Motor neuron (in vitro differentiated cells): ENCODE measurements around the gene FOXP1. TPM values are rescaled to one million over a fixed set of nuclear protein-coding genes. Genes with fewer than 3 reads are reported as not detected.

Experiments
- ATAC-seq, 8 experiments: fragments of 200-7000 bp; cut with Tn5 transposase; replicated peaks in 6 of 8; 2 replicates each; pipeline ENCODE4 v1.8.0; 2021; ENCODE audit warnings: mild to moderate bottlenecking in 8 of 8, moderate library complexity in 8 of 8
- H3K27ac ChIP-seq, 2 donors: fragments of 250-450 bp; sonication (Bioruptor Pico); 2 replicates each; pipeline ENCODE4 v1.9.0; 2021; ENCODE audit warnings: antibody characterized with exemption in 2 of 2, mild to moderate bottlenecking in 2 of 2, moderate library complexity in 1 of 2
- H3K4me1 ChIP-seq, 2 donors: fragments of 250-450 bp; sonication (Bioruptor Pico); replicated peaks in 1 of 2; 2 replicates each; pipeline ENCODE4 v1.6.1; 2021; ENCODE audit warnings: antibody characterized with exemption in 2 of 2, mild to moderate bottlenecking in 2 of 2, moderate library complexity in 1 of 2
- H3K4me3 ChIP-seq, 5 donors: fragments of 250-450 bp; sonication (Bioruptor Pico); 2 replicates each; pipeline ENCODE4 v1.9.0; 2021; ENCODE audit warnings: antibody characterized with exemption in 5 of 5, mild to moderate bottlenecking in 5 of 5, moderate library complexity in 4 of 5
- WGBS, 10 experiments: fragments of 450-650 bp; shearing (Covaris generic); methylation state at CpG; one replicate each; pipeline ENCODE4 v1.0.0; 2022; 5-methylcytosine and 5-hydroxymethylcytosine counted together
- in situ Hi-C, 9 experiments: fragments of 400-800 bp; cut with MboI; loops; one replicate each; pipeline ENCODE4 v1.15.0; 2021; ENCODE audit warnings: low sequenced_read_pairs in 9 of 9, low pct_unique_long_range_greater_than_20kb in 2 of 9; ENCODE audit not compliant: unreplicated experiment in 9 of 9
- total RNA-seq, 8 experiments: library from RNA; unstranded; fragments of 300-600 nt; gene quantifications; 2 replicates each; pipeline versions ENCODE4 v1.2.3 to v1.2.4, GENCODE V29; 2022

FOXP1 gene
- total RNA-seq, 8 experiments from 2014 or later, result 7.0 to 118 (median 74.5) TPM

DNA sequence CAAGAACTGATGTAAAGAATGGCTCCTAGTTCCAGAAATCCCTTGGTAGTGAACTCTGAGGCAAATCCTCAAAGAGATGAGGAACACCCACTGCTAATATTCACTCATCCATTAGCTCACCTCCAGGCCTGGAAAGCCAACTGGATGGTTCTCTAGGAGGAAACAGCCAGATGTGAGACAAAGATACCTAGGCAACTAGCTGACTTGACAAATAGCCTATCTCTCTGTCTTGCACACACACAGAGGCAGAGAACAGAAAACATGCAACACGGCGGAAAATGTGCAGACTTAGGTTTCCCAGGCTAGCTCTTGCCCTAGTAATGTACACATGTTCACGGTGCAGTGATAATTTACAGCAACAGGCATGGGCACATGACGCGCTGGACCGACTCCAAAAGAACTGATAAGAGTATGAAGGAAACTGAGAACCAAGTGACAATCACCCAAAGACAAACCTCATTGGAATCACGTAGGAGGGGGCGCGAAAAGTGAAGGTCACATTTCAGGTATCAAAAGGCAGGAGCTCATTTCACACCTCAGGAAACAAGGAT is 318.1 kb downstream of the FOXP1 start:
- peak in 1 of 8 experiments; percentile 55 for ATAC-seq
- H3K27ac ChIP-seq, result no peak overlapping the region
- peaks cover 8 to 9% of the 10 kb centered on the region in 2 donors for H3K4me1 ChIP-seq
- H3K4me3 ChIP-seq, result no peak overlapping the region
- in situ Hi-C loops, result no loop called here
- 82 to 100% (median 96%) methylated on average over 2 to 8 of the region's 9 CpGs; no CpG with 5 or more reads in 1 of the 10 experiments for WGBS, 10 experiments

DNA sequence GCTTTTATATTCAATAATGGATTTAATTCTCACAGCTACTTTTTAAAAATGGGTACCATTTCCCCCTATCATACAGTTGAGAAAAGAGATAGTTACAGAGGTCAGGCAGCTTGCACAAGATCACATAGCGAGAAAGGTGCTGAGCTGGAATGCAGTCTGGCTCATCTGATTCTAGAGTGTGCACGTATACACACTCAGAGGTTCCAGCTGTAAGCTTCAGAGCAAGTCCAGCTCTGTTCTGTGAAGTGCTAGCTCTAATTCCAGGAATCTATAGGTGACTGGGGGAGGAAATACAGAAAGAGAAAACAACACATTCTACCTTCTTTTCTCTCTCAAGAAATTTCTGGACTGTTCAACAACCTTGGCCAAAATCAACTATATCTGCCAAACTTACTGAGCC is 318.7 kb downstream of the FOXP1 start:
- in situ Hi-C loops, result no loop called here

DNA sequence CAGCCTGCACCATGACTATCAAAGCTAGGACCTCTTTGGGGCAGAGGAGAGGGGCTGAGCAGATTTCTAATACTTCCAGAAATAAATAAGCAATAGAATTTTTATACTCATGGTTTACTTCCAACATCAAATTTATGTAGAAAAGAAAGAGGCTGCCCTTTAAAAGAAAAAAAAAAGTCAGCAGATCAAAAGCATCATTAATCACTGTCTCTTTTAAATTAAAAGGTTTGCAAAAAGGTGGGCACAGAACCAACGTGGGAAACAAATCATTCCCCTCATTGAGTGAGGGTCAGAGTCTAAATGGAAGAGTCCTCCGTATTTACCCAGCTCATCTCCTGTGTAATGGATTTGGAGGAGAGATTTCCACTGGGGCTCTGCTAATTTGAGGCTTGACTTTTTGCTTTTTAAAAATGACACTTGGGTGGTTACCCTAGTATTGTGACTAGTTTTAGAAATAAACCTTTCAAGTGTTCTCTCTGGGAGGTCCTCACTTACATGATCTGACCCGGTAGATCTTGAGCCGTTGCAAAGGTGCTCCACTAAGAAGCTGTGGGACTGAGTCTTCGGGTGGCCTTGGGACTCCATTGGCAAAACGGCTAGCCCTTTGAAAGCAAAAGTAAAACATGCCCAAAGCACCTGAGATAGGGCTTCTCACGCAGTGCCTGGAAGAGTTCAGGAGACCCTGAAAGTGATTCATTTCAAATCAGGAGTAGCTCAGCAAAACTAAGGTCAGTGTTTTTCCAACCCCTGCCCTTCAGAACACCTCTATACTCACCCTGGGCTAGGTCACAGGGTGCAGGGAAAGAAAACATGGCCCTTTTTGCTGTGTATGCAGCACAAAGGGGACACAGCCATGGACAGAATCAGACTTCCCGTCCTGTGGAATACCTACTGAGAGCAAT is 320.9 kb downstream of the FOXP1 start:
- Histone ChIP-seq H3K4me1 (peaks cover 0 to 14% of the 10 kb centered on the region in 2 donors), H3K27ac (no peak overlapping the region), H3K4me3 (no peak overlapping the region)
- in situ Hi-C loops, result no loop called here
- no peak for ATAC-seq
- 0 to 100% (median 70%) methylated on average over 1 to 6 of the region's 8 CpGs for WGBS, 10 experiments

More for the DNA sequence above, 318.7 kb downstream of the FOXP1 start:
- WGBS, 10 experiments, result 60 to 100% (median 100%) methylated on average over 1 to 2 of the region's 2 CpGs; no CpG with 5 or more reads in 6 of the 10 experiments
- Histone ChIP-seq H3K4me3 (no peak overlapping the region), H3K27ac (no peak overlapping the region), H3K4me1 (peaks cover 4 to 8% of the 10 kb centered on the region in 2 donors)
- ATAC-seq, result no peak

DNA sequence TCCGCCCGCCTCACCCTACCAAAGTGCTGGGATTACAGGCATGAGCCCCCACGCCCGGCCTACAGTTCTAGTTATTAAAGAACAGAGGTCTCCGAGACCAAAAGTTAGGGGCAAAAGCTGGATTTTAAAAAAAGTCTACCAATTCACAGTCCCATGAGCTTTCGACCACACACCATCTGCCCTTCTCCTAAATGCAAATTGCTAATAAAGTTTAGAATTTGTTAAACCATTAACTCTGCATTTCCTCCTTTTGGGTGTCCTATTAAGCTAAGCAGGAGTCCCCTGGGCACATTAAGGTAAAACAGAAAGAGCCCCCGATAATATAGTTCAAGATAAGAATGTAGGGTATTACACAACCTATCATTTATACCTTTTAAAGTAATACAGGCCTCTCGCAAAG is 322.7 kb downstream of the FOXP1 start:
- in situ Hi-C loops, result no loop called here
- no peak overlapping the region for H3K27ac ChIP-seq
- ATAC-seq, result no peak
- WGBS, 10 experiments, result 55 to 100% (median 98%) methylated on average over 1 to 7 of the region's 8 CpGs; no CpG with 5 or more reads in 1 of the 10 experiments
- peaks cover 0 to 14% of the 10 kb centered on the region in 2 donors for H3K4me1 ChIP-seq
- H3K4me3 ChIP-seq, result no peak overlapping the region

DNA sequence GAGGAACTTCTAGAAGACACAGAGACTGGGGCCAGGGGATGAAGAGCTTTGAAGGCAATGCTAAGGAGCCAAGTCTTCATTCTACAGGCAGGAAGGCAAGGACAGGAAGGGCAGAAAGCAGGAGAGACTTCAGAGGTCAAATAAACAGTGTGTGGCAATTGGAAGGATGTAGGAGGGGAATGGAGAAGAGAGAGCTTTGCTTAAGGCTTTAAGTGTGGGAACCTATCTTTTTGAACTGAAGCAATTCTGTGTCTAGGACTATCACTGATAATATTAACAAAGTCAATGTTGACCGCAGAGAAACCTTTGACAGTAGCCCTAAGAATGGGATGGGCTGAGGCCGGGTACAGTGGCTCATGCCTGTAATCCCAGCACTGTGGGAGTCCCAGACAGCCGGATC is 325.0 kb downstream of the FOXP1 start:
- Histone ChIP-seq H3K27ac (no peak overlapping the region), H3K4me3 (no peak overlapping the region), H3K4me1 (peaks cover 6 to 10% of the 10 kb centered on the region in 2 donors)
- 90 to 100% (median 100%) methylated on average over 1 to 2 of the region's 3 CpGs; no CpG with 5 or more reads in 1 of the 10 experiments for WGBS, 10 experiments
- no peak for ATAC-seq
- in situ Hi-C loops, result no loop called here

DNA sequence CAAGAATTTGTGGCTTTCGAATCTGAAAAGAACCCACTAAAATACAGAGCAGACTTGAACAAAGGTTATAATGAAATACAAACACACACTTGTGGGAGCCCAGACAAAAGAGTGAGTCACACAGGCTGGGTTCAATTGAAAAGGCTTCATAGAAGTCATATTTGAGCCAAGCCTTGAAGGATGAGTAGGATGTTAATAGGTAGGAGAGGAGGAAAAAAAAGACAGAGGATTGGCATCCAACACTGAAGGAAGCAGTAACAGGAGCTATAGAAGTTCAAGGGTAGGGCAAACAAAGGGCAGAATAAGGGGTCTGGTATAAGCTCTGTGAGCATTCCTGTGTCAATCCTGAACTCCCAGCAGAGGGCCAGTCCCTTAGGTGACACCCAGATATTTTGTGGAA is 325.4 kb downstream of the FOXP1 start:
- 20 to 86% (median 51%) methylated on average over 1 of the region's 1 CpG; no CpG with 5 or more reads in 4 of the 10 experiments for WGBS, 10 experiments
- in situ Hi-C loops, result no loop called here
- Histone ChIP-seq H3K4me1 (peaks cover 6 to 10% of the 10 kb centered on the region in 2 donors), H3K4me3 (no peak overlapping the region), H3K27ac (no peak overlapping the region)
- peak in 7 of 8 experiments; percentile 34 to 96 (median 90) for ATAC-seq

DNA sequence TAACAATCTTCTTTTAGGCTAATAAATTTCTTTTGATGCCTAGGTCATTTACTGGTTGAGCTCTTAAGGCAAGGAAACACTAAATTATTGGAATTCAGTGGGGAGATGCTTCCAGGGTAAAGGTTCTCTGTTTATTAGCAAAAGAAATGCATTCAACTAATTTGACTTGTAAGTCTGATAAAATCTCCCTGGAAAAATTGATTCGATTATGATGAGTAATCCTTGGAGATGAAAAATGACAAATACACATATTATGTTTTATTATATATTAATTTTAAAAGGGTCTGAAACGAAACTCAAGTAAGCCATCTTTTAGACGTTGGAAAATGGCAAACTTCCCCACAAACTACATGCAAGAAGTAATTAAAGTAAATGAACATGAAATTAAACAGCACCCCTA is 328.0 kb downstream of the FOXP1 start:
- in situ Hi-C loops, result no loop called here
- Histone ChIP-seq H3K4me3 (no peak overlapping the region), H3K4me1 (peaks cover 6 to 10% of the 10 kb centered on the region in 2 donors), H3K27ac (no peak overlapping the region)
- WGBS, 10 experiments, result 40 to 100% (median 90%) methylated on average over 2 to 3 of the region's 3 CpGs
- no peak for ATAC-seq

DNA sequence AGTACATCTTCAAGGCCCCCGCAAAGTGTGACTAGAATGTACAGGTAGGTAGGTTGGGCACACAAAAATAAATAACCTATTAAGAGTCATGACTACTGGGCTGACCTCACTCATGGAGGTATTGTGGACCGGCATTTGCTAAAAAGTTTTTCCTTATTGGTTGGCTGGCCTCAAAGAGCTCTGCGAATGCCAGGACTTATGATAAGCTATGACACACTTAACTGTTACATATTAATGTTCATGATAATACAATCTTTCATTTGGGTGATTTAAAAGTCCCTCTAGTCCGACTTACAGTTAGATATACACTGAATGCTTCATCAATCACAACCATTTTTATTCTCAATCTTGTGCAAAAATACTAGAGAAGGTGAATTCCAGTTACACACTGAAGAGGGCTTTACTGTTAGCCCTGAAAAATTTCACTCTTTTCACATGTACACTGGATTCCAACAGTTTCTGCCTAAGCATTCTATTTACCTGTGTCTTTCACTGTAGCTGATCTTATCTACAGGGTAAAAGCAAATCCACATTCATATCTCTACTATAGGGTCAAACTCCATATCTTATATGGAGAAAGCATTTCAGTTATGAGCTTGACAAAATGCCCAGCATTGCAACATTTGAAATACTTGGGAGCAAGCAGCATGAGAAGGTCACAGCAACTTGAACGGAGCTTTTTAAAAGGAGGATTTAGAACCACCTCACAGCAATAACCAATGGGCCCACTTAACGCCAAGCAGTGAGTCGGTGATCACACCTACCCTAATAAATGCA is 329.1 kb downstream of the FOXP1 start:
- ATAC-seq, result no peak

DNA sequence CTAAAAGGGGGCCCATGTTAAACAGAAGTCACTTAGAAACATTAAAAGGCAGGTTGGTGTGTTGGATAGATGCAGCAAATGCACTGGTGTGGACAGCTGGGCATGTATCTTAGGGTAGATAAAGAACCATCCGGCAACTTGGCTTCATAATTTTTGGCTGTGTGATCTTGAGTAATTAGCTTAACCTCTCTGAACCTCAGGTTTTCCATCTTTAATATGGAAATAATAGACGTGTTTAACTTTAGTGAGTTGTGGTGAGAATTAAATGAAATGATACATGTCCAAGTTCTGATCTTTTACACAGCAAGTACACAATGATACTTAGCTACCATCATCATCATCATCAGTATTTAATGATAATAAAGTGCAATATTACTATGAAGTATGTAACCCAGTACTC is 330.4 kb downstream of the FOXP1 start:
- in situ Hi-C loops, result no loop called here
- Histone ChIP-seq H3K4me3 (no peak overlapping the region), H3K27ac (no peak overlapping the region), H3K4me1 (peaks cover 2 to 12% of the 10 kb centered on the region in 2 donors)
- 70 to 100% (median 100%) methylated on average over 1 to 2 of the region's 2 CpGs; no CpG with 5 or more reads in 5 of the 10 experiments for WGBS, 10 experiments
- ATAC-seq, result no peak

More for the DNA sequence above, 329.1 kb downstream of the FOXP1 start:
- Histone ChIP-seq H3K4me3 (no peak overlapping the region), H3K27ac (no peak overlapping the region), H3K4me1 (peaks cover 6 to 10% of the 10 kb centered on the region in 2 donors)
- WGBS, 10 experiments, result 54 to 95% (median 86%) methylated on average over 1 to 7 of the region's 7 CpGs; no CpG with 5 or more reads in 1 of the 10 experiments
- in situ Hi-C loops, result no loop called here

DNA sequence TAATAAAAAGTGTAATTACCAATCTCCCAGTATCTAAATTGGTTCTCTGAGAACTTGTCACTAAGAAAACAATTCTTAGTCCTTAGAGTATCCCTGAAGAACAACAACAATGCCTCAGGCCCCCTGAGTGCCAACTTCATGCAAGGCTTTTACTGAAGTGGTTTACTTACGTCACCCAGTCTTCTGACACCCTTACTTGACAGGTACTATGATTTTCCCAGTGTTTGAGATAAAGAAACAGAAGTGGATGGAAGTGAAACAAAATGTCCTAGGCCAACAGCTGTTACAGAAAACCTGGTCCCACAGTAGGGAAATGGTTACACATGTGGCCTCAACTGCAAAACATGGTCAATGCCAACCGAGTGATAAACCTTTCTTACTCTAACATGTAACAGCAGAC is 331.1 kb downstream of the FOXP1 start:
- no peak for ATAC-seq
- in situ Hi-C loops, result no loop called here
- WGBS, 10 experiments, result 94 to 100% (median 100%) methylated on average over 1 to 2 of the region's 2 CpGs; no CpG with 5 or more reads in 4 of the 10 experiments
- Histone ChIP-seq H3K4me3 (no peak overlapping the region), H3K27ac (no peak overlapping the region), H3K4me1 (peaks cover 8 to 19% of the 10 kb centered on the region in 2 donors)

DNA sequence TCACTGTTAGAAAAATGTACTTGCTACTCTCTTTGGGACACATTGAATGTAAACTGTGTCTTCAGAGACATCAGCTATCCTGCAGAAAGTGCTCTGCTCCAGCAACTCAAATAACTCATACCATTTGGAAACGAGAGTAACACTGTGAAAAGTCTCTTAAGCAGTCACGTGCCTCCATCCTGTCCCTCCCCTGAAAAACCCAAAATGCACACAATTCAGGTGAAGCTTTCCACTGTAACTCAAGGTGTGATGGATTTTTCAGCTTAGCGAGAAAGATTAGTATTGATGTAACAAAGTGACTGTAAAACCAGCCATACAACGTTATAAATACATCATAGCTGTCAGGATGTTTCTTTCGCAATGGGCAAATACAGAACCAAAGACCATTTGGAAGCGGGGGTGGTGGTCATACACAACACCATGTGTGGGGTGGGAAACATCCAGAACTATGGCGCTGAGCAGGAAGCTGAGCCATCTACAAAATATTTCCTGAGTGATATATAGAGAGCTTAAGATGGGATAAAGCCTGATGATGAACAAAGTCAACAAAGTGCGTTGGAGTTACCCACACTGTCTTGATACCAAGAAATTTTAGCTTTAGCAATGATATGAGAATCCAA is 332.3 kb downstream of the FOXP1 start:
- no peak overlapping the region for H3K27ac ChIP-seq
- no peak for ATAC-seq
- H3K4me1 ChIP-seq, result peaks cover 20 to 31% of the 10 kb centered on the region in 2 donors
- in situ Hi-C loops, result no loop called here
- no peak overlapping the region for H3K4me3 ChIP-seq
- 33 to 98% (median 90%) methylated on average over 1 to 8 of the region's 8 CpGs; no CpG with 5 or more reads in 1 of the 10 experiments for WGBS, 10 experiments

DNA sequence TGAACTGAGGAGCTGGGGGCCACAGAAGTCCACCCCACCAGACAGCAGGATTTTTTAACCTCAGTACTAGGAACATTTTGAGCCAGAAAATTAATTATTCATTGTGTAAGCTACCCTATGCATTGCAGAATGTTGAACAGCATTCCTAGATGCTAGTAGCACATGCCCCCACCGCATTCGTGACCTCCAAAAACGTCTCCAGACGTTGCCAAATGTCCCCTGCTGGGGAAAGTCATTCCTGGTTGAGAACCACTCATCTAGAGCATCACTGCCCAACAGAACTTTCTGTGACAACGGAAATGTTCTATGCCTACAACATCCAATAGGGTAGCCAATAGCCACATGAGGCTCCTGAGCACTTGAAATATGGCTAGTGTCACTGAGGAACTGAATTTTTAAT is 333.5 kb downstream of the FOXP1 start:
- Histone ChIP-seq H3K4me3 (no peak overlapping the region), H3K27ac (no peak overlapping the region), H3K4me1 (peaks cover 33 to 43% of the 10 kb centered on the region in 2 donors)
- WGBS, 10 experiments, result 40 to 100% (median 80%) methylated on average over 1 to 4 of the region's 5 CpGs; no CpG with 5 or more reads in 2 of the 10 experiments
- in situ Hi-C loops, result no loop called here
- no peak for ATAC-seq
